Measurements from ENCODE around the gene POLA1.

Gene POLA1

GRCh38 chrX:24982306-24982965 lies 288.7 kb downstream of the POLA1 start:
- no peak for DNase-seq (ENCODE audit: low read depth)

- DNase-seq (ENCODE audit: low read depth) = no peak
Measured at GRCh38 chrX:24983931-24984330, 290.2 kb downstream of the POLA1 start.

DNA sequence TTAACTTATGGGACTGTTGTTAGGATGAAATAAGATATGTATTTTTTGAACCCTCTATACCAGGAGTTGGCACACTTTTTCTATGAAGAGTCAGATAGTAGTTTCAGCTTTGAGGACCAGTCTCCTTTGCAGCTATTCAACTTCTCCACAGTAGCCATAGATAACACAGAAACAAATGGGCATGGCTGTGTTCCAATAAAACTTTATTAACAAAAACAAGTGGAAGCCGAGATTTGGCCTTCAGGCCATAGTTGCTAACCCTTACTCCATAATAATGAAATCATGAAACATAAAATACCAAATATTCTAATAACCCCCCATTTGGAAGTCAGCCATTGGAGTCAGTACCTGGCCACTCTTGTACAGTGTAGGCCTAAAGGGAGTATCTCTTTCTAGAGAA lies 291.4 kb downstream of the POLA1 start:
- DNase-seq (ENCODE audit: low read depth) = no peak

DNA sequence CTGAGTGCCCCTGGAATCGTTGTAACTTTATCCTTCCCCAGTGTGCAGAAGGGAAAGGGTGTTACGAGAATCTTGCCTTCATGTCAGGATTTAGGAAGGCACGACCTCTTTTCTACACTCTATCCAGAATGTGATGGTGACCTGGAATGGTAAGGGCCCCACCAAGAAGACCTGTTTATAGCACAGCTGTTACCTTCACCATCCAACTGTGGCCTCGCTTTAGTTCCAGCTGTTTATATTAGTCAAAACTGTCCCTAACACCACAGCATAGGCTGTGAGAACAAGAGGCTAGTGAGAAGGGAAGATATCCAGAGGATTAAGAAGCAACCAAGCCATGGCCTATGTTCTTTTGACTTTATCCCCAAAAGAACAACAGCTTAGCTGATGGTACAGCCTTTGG lies 294.0 kb downstream of the POLA1 start:
- no peak for DNase-seq (ENCODE audit: low read depth)

DNA sequence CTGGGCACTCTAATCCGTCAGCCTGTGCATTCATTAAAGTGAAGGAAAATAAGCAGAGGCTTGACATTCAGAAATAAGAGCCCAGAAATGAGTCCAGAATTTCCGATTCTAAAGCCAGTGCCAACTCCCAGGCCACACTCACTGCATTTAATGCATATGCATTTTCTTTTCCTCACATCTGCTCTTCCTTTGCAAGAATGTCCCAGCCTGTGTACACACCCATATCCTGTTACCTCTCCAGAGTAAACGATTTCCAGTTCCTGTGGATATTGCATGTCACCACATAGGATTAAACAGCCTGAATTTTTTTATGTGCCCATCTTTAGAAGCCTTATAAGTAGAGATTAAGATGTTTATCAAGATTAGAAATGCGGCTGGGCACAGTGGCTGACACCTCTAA lies 294.6 kb downstream of the POLA1 start:
- no peak for DNase-seq (ENCODE audit: low read depth)

DNA sequence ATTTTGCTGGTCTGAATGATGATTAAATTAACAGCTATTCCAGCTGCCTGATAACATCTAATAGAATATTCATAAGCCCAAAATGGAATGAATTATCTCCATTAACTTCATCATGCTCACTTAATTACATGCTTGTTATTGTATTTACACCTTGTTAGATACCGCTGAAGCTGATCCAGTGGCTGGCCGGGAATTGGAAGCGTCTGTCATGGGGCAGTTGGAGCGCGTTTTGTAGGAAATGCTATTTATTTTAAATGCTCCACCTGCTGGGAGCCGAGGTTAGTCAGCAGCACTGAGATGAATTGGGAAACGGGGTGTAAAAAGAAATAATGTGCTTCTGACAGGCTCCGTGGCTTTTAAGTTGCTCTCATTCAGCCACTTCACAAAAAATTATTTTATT lies 296.8 kb downstream of the POLA1 start:
- no peak for DNase-seq (ENCODE audit: low read depth)

DNA sequence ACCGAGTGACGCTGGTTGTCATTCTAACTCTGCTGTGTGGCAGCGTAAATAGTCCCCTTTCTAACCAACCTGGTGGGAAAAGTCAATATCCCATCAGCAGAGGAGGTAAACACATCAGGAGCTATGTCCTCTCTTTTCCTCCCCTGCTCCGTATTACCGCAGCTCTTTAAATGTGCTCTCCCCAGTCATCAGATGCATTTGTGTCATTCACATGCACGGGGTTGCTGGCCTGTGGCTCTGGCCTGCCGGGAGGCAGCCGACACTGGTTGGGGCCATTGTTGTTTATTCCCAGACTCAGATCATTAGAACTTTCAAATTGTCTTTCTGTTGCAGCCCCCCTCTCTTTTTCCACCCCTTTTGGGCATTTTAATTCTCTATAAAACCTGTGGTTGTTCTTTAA lies 300.2 kb downstream of the POLA1 start:
- no peak for DNase-seq (ENCODE audit: low read depth)

DNA sequence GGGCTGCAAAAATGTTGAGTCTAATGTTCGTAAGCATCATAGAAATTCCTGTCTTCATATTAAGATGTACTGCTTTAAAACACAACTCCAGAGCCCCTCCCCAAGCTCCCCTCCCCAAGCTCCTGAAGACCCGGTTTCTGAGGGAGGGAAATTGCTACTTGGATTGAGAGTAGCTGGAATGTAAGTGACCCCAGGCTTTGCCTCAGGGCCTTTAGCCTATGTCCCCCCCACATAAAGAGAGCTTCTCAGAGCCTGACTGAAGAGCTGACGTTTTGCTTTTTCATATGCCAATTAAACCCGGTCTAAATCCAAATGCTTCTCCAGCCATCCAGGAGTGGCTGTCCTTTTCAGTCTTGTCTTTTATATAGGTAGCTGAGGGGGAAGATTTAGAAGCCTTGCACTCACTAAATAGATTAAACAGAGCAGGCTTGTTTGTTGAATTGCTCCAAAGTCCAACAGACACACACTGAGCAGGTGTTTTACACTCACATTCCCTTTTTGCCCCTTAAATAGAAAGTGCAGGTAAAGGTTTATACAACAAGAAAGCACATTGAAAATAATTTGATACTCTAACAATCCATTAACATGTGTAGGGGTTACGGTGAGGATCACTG lies 302.5 kb downstream of the POLA1 start:
- DNase-seq (ENCODE audit: low read depth) = no peak

DNA sequence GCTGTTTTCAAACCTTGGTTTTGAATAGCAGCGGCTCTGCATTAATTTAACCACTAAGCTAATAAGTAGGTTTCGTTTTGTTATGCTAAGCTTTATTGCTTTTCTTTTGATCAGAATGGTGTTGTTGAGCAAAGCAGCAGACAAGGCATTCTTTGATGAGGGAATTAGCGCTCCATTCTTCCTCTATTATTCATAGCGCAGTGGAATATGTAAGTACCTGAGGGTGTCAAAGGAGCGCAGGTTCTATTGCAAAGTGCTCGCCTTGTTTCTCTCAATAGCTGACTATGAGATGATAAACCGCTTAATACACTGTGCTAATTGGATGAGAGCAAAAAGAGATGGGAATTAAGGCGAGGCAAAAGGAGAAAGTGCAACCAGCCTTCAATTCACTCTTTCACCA lies 305.8 kb downstream of the POLA1 start:
- DNase-seq (ENCODE audit: low read depth) = no peak

DNA sequence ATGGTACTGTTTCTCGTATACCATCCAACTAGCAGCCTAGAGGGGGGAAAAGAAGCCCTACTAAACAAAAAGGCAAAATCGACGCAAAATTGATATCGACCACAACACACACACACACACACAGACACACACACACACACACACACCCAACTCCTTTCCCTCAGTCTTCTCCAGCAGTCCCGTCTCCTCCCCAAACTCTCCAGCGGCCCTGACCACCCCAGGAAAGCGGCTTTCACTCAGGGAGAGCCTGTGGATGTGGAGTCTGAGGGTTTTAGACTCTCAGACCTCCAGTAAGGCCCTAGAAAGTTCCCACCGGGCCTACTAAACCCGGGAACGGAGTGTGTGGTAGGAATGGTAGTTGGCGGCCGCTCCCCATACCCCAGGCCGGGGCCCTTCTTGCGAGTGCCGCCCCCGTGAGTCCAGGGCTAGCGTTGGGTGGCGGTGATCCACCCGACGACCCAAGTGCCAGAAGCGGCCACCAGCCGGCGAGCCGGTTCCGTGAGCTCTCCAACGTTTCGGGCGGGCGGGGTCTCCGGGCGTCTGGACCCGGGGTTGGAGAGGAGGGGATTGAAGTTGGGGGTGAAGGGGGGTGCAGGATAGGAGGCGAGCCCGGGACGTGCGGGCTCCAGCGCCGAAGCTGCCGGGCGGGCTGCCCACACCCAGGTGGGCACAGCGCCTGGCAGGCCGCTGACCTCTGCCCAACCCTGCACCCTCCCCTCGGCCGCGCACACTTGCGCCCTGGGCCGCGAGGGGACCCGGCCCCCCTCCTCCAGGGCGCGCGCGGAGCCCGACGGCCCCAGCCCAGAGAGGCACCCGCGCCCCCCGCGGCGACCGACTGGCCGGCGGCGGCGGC lies 308.3 kb downstream of the POLA1 start:
- DNase-seq (ENCODE audit: low read depth) = no peak

GRCh38 chrX:25002661-25003020 lies 308.9 kb downstream of the POLA1 start:
- no peak for DNase-seq (ENCODE audit: low read depth)

DNA sequence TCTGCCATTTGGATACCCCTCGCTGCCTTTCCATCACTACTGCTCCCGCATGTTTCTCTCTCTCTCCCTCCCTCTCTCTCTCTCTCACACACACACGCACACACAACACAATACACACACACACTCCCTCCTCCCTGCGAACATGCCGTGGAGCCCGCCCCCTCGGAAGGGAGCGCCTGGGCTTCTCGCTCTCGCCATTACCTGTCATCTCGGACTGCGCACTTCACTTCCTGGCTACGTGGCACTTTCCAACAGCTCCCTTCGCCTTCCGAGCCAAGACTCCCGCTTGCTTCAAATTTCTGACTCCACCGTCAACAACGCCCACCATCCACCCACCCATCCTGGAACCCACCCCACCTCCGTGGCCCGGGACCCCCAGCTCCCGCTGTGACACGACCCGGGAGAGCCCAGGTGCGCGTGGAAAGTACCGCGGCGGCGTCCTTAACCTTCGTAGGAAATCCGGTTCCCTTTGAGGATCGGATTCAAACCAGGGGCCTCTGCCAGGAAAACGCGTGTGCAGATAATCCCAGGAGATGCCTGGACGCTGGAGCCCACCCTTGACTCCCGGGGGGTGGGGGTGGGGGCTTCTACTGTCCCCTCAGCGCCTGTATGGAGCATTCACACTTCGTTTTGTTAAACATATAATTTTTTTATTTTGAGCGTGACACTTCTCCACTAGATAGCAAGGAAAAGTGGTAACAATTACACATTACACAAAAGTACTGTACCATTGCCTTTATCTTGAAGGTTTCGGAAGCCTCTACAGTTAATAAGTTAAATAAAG lies 309.5 kb downstream of the POLA1 start:
- DNase-seq (ENCODE audit: low read depth) = no peak

- no peak for DNase-seq (ENCODE audit: low read depth)
Measured at GRCh38 chrX:25004040-25004439, 310.3 kb downstream of the POLA1 start.

DNA sequence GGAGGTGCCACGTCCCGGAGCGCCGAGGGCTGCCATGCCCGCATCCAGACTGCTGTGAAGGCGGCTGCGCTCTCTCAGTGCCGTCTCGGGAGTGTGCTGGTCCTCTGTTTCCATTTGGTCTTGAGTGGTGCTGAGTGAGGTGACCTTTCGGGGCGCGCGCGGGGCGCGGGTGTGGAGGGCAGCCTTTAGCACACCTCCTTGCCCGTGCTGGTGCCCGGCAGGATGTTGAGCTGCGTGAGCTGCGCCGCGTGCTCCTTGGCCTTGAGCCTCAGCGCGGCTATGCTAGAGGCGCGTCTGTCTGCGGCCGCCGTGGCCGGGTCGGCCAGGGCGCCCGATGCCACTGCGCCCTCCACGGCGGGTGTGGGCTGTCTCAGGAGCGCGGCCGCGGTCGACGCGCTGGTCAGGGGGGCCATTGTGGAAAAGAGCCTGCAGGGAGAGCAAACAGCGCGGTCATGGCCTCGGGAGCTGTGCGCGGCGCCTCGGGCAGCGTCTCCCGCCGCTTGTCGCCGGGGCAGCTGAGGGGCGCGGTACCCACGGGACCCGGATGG lies 310.8 kb downstream of the POLA1 start:
- no peak for DNase-seq (ENCODE audit: low read depth)

DNA sequence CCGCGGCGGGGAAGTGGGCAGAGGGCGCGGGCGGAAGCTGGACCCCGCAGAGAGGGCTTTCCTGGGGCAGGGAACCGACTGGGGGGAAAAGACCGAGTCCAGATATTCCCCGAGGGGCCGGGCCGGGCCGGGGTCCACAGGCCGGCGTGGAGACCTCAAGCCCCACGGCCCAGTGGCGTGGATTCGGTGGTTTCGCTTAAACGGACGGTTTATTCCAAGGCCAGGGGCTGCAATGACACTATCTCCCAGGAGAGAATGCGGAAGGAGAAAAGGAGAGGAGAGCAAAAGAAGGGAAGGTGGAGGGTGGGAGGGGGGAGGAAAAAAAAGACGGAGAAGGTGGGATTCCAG lies 311.3 kb downstream of the POLA1 start:
- DNase-seq (ENCODE audit: low read depth) = no peak

DNA sequence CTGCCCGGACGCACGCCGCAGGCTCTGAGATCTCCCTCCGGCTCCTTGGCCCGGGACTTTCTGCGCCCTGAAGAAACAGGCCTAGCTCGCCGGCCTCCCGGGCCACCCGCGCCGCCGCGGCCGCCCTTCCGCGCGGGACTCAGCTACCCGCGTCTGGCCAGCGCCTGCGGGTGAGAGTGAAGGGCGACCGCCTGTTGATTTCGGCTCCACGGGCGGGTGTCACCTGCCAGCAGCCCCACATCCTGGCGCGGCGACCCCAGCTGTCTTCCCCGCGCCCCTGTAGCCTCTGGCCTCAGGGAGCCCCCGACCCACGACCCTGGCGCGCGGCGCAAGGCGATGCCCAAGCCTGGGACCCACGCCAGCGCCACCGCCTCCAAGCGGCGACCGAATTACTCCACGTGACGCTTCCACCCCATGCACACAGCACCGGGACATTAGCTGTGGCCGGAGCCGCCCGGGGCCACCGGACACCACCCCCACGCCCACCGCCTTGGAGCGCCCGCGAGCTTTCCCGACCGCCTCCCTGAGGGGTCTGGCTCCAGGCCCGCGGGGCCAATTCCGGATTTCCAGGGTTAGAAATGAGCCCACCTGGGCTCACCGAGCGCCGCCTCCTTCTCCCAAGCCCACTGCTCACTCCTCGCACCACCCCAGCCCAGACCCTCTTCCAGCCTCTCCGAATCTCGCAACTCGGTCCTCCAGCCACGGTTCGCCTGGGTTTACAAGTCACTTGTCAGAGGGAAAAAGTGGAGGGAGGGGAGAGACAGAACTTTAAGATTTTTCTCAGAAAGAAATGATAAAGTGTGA lies 311.9 kb downstream of the POLA1 start:
- DNase-seq (ENCODE audit: low read depth) = no peak

DNA sequence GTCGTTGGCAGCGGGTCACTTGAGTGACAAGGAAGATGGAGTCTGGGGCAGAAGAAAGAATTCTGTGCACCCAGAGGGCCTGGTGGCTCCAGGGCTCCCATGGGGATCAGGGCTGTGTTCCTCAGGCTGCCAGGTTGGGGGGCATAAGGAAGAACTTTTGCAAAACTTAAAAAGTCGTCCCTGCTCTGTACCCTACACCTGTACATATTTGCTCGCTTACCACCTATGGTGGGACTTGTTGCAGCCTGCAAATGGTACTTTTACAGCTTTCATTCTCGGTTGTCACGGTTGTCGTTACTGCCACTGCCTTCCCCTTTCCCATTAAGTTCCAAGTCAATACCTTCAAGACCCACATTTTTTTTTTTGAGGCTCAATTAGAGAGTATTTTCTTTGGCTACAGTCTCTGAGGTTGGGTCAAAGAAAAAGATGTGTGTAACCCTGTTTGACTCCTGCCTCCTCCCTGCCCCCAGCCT lies 312.9 kb downstream of the POLA1 start:
- no peak for DNase-seq (ENCODE audit: low read depth)

DNA sequence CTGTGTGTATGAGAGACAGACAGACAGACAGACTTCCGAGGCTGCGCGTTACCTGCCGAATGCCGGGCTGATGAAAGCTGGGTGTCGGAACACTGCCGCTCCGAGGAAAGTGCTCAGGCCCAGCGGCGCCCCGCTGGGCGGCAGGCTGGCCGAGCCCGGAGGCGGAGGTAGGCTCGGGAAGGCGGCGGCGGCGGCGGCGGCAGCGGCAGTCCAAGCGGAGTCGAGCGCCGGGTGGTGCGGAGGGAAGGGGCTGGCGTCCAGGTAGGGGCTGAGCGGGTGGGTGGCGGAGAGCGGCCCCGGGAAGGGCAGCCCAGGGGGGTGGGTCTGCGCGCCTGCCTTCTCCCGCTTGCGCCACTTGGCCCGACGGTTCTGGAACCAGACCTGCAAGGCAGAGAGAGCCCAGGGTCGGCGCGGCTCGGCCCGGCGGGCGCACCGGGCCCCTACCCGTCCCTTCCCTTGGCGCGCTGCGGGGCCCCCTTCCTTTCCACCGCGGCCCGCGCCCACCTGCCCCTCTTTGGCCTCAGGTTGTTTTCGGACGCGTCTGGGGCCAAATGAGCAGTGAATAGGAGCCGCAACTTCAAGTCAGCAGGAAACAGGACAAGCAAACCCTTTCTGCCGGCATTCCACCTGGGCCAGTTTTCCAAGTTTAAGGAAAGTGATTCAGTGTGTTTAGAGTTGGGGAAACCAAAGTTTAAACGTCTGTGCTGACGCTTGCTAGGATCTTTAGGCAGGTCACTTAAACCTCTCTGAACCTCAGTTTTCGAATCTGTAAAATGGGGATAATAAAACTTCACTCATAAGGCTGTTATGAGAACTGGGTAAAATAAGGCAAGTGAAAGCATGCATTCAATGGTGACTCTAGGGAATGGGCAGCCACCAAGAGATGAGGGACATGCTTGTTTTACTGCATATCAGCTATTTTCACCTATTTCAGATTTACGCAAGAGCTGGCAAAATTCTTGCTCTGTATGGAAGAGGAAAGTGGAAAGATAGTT lies 313.6 kb downstream of the POLA1 start:
- DNase-seq (ENCODE audit: low read depth) = no peak

GRCh38 chrX:25009407-25009806 lies 315.7 kb downstream of the POLA1 start:
- no peak for DNase-seq (ENCODE audit: low read depth)

All from stimulated activated CD8-positive, alpha-beta memory T cell treated with anti-CD3 and anti-CD28 coated beads, Interleukin-15, amount 100 ng/mL, for 24 hours (primary cell).